ENCODE results near the gene PDK4. TPM values are rescaled to one million over a fixed set of nuclear protein-coding genes. Genes with fewer than 3 reads are reported as not detected.
A peak's percentile ranks its signal among the peaks of the same experiment; 100 is the strongest.

Gene PDK4
- total and polyA plus RNA-seq, 7 donors = 38.4 to 1,066 (median 254) TPM

DNA sequence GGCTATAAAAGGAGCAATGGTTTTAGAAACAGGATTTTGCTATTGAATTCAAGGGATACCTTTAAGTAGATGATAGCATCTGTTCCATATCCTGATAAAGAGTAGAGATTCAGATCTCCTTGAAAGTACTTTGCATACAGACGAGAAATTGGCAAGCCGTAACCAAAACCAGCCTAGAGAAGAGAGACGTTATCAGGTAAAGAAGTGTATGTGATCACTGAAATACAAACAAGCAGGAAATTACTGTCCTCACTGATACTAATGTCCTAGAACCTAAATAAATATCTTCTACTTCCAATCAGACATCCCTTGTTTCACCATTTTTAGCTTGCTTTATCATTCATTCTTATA, 9.4 kb downstream of the PDK4 start:
- intact Hi-C loops (cut with DNase I) = no loop called here
- Histone ChIP-seq H3K4me1 (peaks cover 0 to 70% (median 60%) of the 10 kb centered on the region in 4 donors), H3K27me3 (no peaks in the 10 kb centered on the region), H3K27ac (peak overlapping the region in 3 of 4 donors; percentile 50 to 99 (median 93)), H3K9me3 (no peaks in the 10 kb centered on the region), H3K4me3 (peak overlapping the region in 2 of 4 donors; percentile 6 to 77), H3K36me3 (peaks cover 70 to 90% (median 78%) of the 10 kb centered on the region in 4 donors)
- TF ChIP-seq, protein P1, sequence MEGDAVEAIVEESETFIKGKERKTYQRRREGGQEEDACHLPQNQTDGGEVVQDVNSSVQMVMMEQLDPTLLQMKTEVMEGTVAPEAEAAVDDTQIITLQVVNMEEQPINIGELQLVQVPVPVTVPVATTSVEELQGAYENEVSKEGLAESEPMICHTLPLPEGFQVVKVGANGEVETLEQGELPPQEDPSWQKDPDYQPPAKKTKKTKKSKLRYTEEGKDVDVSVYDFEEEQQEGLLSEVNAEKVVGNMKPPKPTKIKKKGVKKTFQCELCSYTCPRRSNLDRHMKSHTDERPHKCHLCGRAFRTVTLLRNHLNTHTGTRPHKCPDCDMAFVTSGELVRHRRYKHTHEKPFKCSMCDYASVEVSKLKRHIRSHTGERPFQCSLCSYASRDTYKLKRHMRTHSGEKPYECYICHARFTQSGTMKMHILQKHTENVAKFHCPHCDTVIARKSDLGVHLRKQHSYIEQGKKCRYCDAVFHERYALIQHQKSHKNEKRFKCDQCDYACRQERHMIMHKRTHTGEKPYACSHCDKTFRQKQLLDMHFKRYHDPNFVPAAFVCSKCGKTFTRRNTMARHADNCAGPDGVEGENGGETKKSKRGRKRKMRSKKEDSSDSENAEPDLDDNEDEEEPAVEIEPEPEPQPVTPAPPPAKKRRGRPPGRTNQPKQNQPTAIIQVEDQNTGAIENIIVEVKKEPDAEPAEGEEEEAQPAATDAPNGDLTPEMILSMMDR (IDR thresholded peaks at IDR 0.05) = no peak
- TF ChIP-seq EP300 (IDR thresholded peaks at IDR 0.05) = no peak
- TF ChIP-seq POLR2A (IDR thresholded peaks at IDR 0.05) = no peak
- peak in 2 of 4 donors; percentile 2 to 32 for TF ChIP-seq POLR2AphosphoS5 (IDR thresholded peaks at IDR 0.05)
- no peak for DNase-seq
- 88 to 91% methylated on average over 3 of the region's 3 CpGs for WGBS, 2 donors

DNA sequence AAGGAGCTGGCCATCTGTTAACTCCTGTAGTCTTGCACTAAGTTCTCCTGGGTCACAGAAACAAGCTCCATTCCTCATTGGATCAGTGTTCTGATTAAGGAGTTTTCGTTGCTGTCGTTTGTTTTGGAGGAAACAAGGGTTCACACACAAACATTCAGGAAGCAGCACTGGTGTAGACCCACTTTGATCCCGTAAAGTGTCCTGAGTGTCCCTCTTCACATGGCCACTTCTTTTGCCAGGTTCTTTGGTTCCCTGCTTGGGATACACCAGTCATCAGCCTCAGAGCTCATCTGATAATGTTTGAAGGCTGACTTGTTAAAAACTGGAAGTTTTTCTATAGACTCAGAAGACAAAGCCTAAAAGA, 10.9 kb downstream of the PDK4 start:
- Histone ChIP-seq H3K27me3 (no peaks in the 10 kb centered on the region), H3K27ac (peak overlapping the region; percentile 10 to 99 (median 72)), H3K9me3 (no peaks in the 10 kb centered on the region), H3K36me3 (peaks cover 54 to 75% (median 63%) of the 10 kb centered on the region in 4 donors), H3K4me3 (no peak overlapping the region), H3K4me1 (peaks cover 0 to 55% (median 45%) of the 10 kb centered on the region in 4 donors)
- WGBS, 2 donors = 81 to 86% methylated on average over 3 of the region's 3 CpGs
- no peak for DNase-seq
- intact Hi-C loops (cut with DNase I) = no loop called here
- TF ChIP-seq POLR2A (IDR thresholded peaks at IDR 0.05) (no peak), POLR2AphosphoS5 (IDR thresholded peaks at IDR 0.05) (no peak), EP300 (IDR thresholded peaks at IDR 0.05) (no peak)
- TF ChIP-seq, protein P1 (IDR thresholded peaks at IDR 0.05) = no peak

DNA sequence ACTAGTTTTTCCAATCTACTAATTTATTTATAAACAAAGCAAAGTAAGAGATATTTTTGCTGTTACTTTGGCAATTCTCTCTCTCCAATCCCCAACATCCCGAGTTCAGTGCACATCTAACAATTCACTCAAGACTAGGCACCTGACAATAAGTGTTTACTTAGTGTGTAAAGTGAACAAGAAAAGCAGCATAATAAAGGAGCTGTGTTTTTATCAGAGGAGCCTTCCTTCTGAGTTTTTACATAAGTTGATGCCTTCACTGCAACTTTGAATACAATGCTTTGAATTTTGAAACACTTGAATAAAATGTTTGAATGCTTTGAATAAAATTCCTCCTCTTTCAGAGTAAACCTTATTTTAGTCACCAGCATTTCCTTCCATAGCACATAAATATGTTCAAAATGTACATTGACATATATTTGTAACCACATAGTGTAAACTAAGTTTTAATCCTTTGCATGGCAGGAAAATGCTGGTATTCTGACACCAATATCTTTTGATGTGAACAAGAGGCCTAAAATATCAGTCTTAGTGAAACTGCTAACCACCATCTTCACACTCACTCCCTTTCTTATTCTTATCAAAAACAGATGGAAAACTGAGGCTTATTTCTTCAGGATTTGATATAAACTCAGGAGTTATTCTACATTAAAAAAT, 11.4 kb downstream of the PDK4 start:
- no peak for DNase-seq
- intact Hi-C loops (cut with DNase I) = no loop called here
- Histone ChIP-seq H3K27ac (peak overlapping the region; percentile 13 to 99 (median 72)), H3K4me3 (no peak overlapping the region), H3K4me1 (peaks cover 0 to 50% (median 40%) of the 10 kb centered on the region in 4 donors), H3K27me3 (no peaks in the 10 kb centered on the region), H3K9me3 (no peaks in the 10 kb centered on the region), H3K36me3 (peaks cover 49 to 69% (median 58%) of the 10 kb centered on the region in 4 donors)
- 73% methylated on average over 1 of the region's 1 CpG for WGBS, 2 donors
- peak in 1 of 2 donors; percentile 6 for TF ChIP-seq POLR2A (IDR thresholded peaks at IDR 0.05)
- TF ChIP-seq, protein P1 (IDR thresholded peaks at IDR 0.05) = no peak
- peak; percentile 26 to 73 (median 60) for TF ChIP-seq POLR2AphosphoS5 (IDR thresholded peaks at IDR 0.05)

DNA sequence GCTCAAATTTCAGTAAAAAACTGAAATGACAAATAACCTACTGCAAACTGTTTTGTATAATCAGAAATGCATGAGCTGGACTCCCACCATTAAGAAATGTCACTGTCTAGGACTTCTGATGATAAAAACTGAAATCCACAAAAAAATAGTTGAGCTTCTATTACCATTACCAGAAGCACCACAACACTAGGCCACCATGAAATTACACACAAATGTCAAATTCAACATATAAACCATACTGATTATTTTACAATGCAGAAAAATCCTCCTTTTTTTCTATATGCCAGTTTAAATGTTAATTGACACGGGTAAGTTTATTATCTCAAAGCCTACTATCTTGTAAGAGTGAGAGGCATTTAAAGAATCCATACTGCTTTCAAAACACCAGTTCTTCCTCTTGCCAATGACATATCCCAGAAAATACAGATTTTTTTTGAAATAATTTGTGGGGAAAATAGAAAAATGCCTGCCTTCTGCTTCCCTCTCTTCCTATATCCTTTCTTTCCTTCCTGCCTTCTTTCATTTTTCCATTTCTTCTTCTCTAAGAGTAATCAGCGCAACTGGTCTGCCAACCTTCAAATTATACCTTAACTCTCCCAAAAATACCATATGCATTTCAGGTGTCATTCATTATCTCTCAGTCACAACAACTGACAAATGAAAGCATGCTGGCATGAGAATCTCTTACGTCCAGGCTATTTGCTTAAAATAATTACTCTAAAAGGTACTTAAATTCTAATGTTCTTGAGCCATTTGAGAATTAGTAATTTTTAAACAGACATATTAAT, 12.3 kb downstream of the PDK4 start:
- WGBS, 2 donors = 53 to 58% methylated on average over 3 of the region's 3 CpGs
- no peak for TF ChIP-seq EP300 (IDR thresholded peaks at IDR 0.05)
- TF ChIP-seq POLR2AphosphoS5 (IDR thresholded peaks at IDR 0.05) = peak; percentile 4 to 57 (median 38)
- no peak for DNase-seq
- Histone ChIP-seq H3K27ac (peak overlapping the region; percentile 13 to 99 (median 72)), H3K4me3 (no peak overlapping the region), H3K4me1 (peaks cover 0 to 41% (median 32%) of the 10 kb centered on the region in 4 donors), H3K27me3 (no peaks in the 10 kb centered on the region), H3K36me3 (peaks cover 41 to 61% (median 50%) of the 10 kb centered on the region in 4 donors), H3K9me3 (no peaks in the 10 kb centered on the region)
- intact Hi-C loops (cut with DNase I) = loop anchor here (2.0 kb wide), 1 partner anchor 33 kb away; no protein-coding TSS in a partner anchor

Measured in sigmoid colon (tissue), 7 donors.